Measurements from ENCODE around the gene SHE. TPM values are rescaled to one million over a fixed set of nuclear protein-coding genes. Genes with fewer than 3 reads are reported as not detected.

SHE gene
- total RNA-seq (8.2 TPM), polyA plus RNA-seq (ENCODE audit: insufficient read depth in 1 of 8, insufficient read length in 8 of 8, low replicate concordance in 1 of 8) (10 to 100 TPM in 1 of 8 donors, 1 to 10 TPM in 7; 7.3 to 10.4 (median 8.5) TPM)
- long read RNA-seq, donor 1: 0 reads
- long read RNA-seq, donor 2: 0 reads
- long read RNA-seq, donor 3, full-length matches to known transcripts: 3 of 3 reads
- long read RNA-seq, donor 3, partial matches to known transcripts: 0 of 3 reads
- long read RNA-seq, donor 3, other reads (novel, unspliced or antisense): 0 of 3 reads
- long read RNA-seq, donor 4: 0 reads
- long read RNA-seq, donor 5, full-length matches to known transcripts: 1 of 8 reads
- long read RNA-seq, donor 5, partial matches to known transcripts: 7 of 8 reads
- long read RNA-seq, donor 5, other reads (novel, unspliced or antisense): 0 of 8 reads
- long read RNA-seq, donor 6, full-length matches to known transcripts: 2 of 2 reads
- long read RNA-seq, donor 6, partial matches to known transcripts: 0 of 2 reads
- long read RNA-seq, donor 6, other reads (novel, unspliced or antisense): 0 of 2 reads
- long read RNA-seq, donor 7, full-length matches to known transcripts: 2 of 2 reads
- long read RNA-seq, donor 7, partial matches to known transcripts: 0 of 2 reads
- long read RNA-seq, donor 7, other reads (novel, unspliced or antisense): 0 of 2 reads
- long read RNA-seq, donor 8: 0 reads
- long read RNA-seq, donor 9, full-length matches to known transcripts: 2 of 2 reads
- long read RNA-seq, donor 9, partial matches to known transcripts: 0 of 2 reads
- long read RNA-seq, donor 9, other reads (novel, unspliced or antisense): 0 of 2 reads
- long read RNA-seq, donor 10, full-length matches to known transcripts: 1 of 9 reads
- long read RNA-seq, donor 10, partial matches to known transcripts: 8 of 9 reads
- long read RNA-seq, donor 10, other reads (novel, unspliced or antisense): 0 of 9 reads
- long read RNA-seq, donor 11: 0 reads

- H3K4me3 ChIP-seq (ENCODE audit: low read length): peak within 1 kb of the TSS; percentile 34
- H3K27me3 ChIP-seq (ENCODE audit: control insufficient read depth, insufficient read depth, low read length): peaks cover 59% of the 10 kb centered on the region
- H3K9me3 ChIP-seq (replicated peaks; ENCODE audit: control insufficient read depth, low read depth, low read length): peaks cover 5% of the 10 kb centered on the region
- H3K36me3 ChIP-seq (ENCODE audit: control insufficient read depth, insufficient read depth, low read length): no peaks in the 10 kb centered on the region
- H3K27ac ChIP-seq (ENCODE audit: low read length): peak within 1 kb of the TSS; percentile 72
- DNase-seq: peak; percentile 39
- H3K4me1 ChIP-seq (ENCODE audit: control insufficient read depth, insufficient read depth, low read length): peaks cover 2% of the 10 kb centered on the region
- WGBS (ENCODE audit: insufficient coverage): under 1% methylated on average over 87 of the region's 90 CpGs
These were observed at the start of gene SHE, which contains the start of gene TDRD10 for GRCh38 chr1:154502066-154502743. TSS of gene SHE (minus strand) at chr1:154502412. CDS start at chr1:154502026, 386 bp downstream. TSS of gene TDRD10 (plus strand) at chr1:154502219. CDS start at chr1:154506904, 4,685 bp downstream.

GRCh38 chr1:154551474-154551873 lies 49.3 kb upstream of the SHE start:
- H3K36me3 ChIP-seq (ENCODE audit: control insufficient read depth, insufficient read depth, low read length): peaks cover 67% of the 10 kb centered on the region

DNA sequence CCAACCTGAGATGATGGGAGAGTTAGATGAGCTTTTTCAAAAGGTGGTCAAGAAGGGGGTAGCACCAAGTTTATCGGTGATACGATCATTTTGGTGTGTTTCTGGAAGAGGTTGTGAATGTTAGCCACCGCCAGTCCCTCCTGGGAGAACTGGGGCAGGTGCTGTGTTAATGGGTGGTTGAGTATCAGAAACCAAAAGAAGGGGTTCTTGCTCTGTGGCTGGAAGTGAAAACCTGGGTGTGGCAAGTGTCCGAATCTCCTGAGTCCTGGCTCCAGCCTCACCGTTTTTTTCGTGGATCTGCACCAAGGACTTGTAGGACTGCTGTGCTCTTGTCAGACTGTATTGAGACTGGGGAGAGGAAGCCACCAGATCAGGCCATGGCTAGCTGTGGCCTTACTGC lies 48.4 kb upstream of the SHE start:
- 64% methylated on average over 6 of the region's 6 CpGs for WGBS (ENCODE audit: insufficient coverage)
- peaks cover 65% of the 10 kb centered on the region for H3K36me3 ChIP-seq (ENCODE audit: control insufficient read depth, insufficient read depth, low read length)

More at GRCh38 chr1:154551474-154551873, 49.3 kb upstream of the SHE start:
- H3K27ac ChIP-seq (ENCODE audit: low read length): no peak overlapping the region
- no peak overlapping the region for H3K4me3 ChIP-seq (ENCODE audit: low read length)
- 100% methylated on average over 3 of the region's 4 CpGs for WGBS (ENCODE audit: insufficient coverage)
- no peak for DNase-seq
- H3K9me3 ChIP-seq (replicated peaks; ENCODE audit: control insufficient read depth, low read depth, low read length): no peaks in the 10 kb centered on the region
- H3K4me1 ChIP-seq (ENCODE audit: control insufficient read depth, insufficient read depth, low read length): peaks cover 9% of the 10 kb centered on the region
- H3K27me3 ChIP-seq (ENCODE audit: control insufficient read depth, insufficient read depth, low read length): no peaks in the 10 kb centered on the region

DNA sequence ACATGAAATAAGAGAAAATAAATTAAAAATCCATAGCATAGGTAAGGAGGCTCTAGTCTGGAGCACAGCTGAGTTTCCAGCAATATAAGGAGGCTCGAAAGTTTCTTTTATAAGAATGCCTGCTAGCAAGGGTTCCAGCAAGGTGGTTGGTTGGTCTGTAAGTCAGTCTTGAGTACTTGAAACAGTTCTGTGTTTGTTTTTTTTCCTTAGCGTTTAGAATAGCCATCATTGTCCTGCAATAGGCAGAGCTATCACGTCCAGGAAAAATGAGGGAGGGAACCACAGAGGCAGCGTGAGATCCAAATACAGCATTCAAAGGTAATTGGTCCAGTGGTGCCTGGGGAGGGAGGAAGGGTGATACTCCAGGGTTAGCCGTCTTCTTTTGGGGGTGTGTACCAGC lies 47.9 kb upstream of the SHE start:
- no peaks in the 10 kb centered on the region for H3K4me1 ChIP-seq (ENCODE audit: control insufficient read depth, insufficient read depth, low read length)
- H3K36me3 ChIP-seq (ENCODE audit: control insufficient read depth, insufficient read depth, low read length): peaks cover 59% of the 10 kb centered on the region
- WGBS (ENCODE audit: insufficient coverage): 69% methylated on average over 4 of the region's 5 CpGs
- H3K27ac ChIP-seq (ENCODE audit: low read length): no peak overlapping the region
- DNase-seq: no peak
- H3K27me3 ChIP-seq (ENCODE audit: control insufficient read depth, insufficient read depth, low read length): no peaks in the 10 kb centered on the region
- H3K9me3 ChIP-seq (replicated peaks; ENCODE audit: control insufficient read depth, low read depth, low read length): no peaks in the 10 kb centered on the region
- no peak overlapping the region for H3K4me3 ChIP-seq (ENCODE audit: low read length)

More for the DNA sequence above, 48.4 kb upstream of the SHE start:
- no peak for DNase-seq
- Histone ChIP-seq H3K27me3 (ENCODE audit: control insufficient read depth, insufficient read depth, low read length) (no peaks in the 10 kb centered on the region), H3K4me1 (ENCODE audit: control insufficient read depth, insufficient read depth, low read length) (peaks cover under 1% of the 10 kb centered on the region), H3K9me3 (replicated peaks; ENCODE audit: control insufficient read depth, low read depth, low read length) (no peaks in the 10 kb centered on the region), H3K27ac (ENCODE audit: low read length) (no peak overlapping the region), H3K4me3 (ENCODE audit: low read length) (no peak overlapping the region)

GRCh38 chr1:154549202-154549770 lies 47.1 kb upstream of the SHE start:
- Histone ChIP-seq H3K9me3 (replicated peaks; ENCODE audit: control insufficient read depth, low read depth, low read length) (no peaks in the 10 kb centered on the region), H3K4me3 (ENCODE audit: low read length) (no peak overlapping the region), H3K27ac (ENCODE audit: low read length) (no peak overlapping the region), H3K4me1 (ENCODE audit: control insufficient read depth, insufficient read depth, low read length) (no peaks in the 10 kb centered on the region), H3K36me3 (ENCODE audit: control insufficient read depth, insufficient read depth, low read length) (peaks cover 51% of the 10 kb centered on the region), H3K27me3 (ENCODE audit: control insufficient read depth, insufficient read depth, low read length) (no peaks in the 10 kb centered on the region)
- no peak for DNase-seq
- 100% methylated on average over 1 of the region's 3 CpGs for WGBS (ENCODE audit: insufficient coverage)

DNA sequence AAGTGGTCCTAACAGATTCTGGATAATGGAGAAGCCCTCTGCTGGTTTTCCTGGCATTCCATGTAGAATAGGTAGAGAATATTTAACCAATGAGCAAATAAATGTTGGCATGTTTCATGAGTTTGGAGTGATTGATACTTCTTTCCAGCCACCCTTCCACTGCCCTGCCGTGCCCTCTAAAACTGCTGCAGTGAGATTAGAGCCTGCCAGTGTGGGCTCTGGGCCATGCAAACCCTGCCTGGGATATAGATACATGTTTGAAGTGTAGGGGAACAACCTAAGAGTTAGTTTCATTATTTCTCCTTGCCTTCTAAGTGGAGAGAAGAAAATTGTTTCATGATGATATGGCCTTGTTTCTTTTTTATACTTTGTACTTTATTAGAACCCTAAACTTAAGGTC lies 45.8 kb upstream of the SHE start:
- no CpG with 5 or more reads among the region's 1 CpG for WGBS (ENCODE audit: insufficient coverage)
- no peak overlapping the region for H3K27ac ChIP-seq (ENCODE audit: low read length)
- peaks cover 40% of the 10 kb centered on the region for H3K36me3 ChIP-seq (ENCODE audit: control insufficient read depth, insufficient read depth, low read length)
- H3K4me3 ChIP-seq (ENCODE audit: low read length): no peak overlapping the region
- H3K27me3 ChIP-seq (ENCODE audit: control insufficient read depth, insufficient read depth, low read length): no peaks in the 10 kb centered on the region
- no peaks in the 10 kb centered on the region for H3K4me1 ChIP-seq (ENCODE audit: control insufficient read depth, insufficient read depth, low read length)
- DNase-seq: no peak
- H3K9me3 ChIP-seq (replicated peaks; ENCODE audit: control insufficient read depth, low read depth, low read length): no peaks in the 10 kb centered on the region

DNA sequence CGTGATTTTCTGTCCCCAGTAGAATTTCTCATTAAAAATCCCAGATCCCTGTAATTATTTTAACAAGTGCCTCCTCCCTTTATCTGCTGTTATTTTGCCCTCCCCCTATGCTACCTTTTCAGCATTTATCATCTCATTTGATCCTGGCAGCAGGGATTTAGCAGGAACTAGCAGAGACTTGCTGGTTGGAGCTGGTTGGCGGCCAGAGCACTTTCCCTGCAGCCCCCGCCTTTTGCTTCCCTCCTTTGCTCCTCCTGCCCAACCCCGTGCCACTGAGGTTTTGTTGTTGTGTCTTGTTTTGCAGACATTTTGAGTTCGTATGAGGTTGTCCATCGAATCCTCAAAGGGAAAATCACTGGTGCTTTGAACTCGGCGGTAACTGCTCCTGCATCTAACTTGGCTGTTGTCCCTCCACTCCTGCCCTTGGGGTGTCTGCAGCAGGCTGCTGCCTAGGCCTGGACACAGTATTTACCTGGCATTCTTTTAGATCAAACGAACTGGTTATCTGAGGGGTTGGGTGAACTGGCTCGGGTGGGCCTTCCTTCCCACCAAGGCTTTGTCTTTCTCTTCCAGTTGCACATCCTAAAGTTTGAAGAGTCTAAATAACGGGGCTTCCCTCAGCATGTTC lies 45.0 kb upstream of the SHE start:
- no peak overlapping the region for H3K4me3 ChIP-seq (ENCODE audit: low read length)
- H3K9me3 ChIP-seq (replicated peaks; ENCODE audit: control insufficient read depth, low read depth, low read length): no peaks in the 10 kb centered on the region
- WGBS (ENCODE audit: insufficient coverage): 47% methylated on average over 8 of the region's 11 CpGs
- no peak overlapping the region for H3K27ac ChIP-seq (ENCODE audit: low read length)
- H3K4me1 ChIP-seq (ENCODE audit: control insufficient read depth, insufficient read depth, low read length): no peaks in the 10 kb centered on the region
- no peaks in the 10 kb centered on the region for H3K27me3 ChIP-seq (ENCODE audit: control insufficient read depth, insufficient read depth, low read length)
- no peak for DNase-seq
- peaks cover 32% of the 10 kb centered on the region for H3K36me3 ChIP-seq (ENCODE audit: control insufficient read depth, insufficient read depth, low read length)

DNA sequence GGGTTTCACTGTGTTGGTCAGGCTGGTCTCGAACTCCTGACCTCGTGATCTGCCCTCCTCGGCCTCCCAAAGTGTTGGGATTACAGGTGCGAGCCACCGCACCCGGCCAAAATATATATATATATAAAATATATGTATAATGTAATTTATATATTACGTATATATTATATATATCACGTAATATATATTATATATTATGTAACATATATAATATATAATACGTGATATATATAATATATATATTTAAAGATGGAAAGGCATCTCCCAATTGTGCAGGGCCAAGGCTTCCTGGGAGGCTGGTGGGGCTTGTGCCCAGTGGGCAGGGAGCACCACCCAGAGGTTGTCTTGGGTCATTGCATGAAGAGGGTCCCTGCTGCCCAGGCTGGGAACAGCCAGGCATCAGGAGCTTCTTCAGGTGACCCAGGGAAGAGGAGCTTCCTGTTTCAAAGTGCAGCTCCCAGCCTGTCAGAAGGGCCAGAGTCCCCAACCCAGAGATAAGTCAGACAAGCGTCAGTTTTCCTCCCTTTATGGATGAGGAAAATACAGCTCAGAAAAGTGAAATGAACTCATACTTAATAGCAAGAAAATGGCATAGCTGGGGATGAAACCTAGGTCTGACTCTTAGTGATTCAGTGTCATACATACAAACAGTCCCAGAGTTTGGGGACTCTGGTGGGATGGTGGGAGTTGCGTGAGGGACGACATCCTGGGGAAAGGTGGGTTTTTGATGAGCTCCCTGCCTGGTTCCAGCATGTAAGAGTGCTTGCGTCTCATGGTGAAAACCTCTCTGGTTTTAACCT lies 44.3 kb upstream of the SHE start:
- peaks cover 25% of the 10 kb centered on the region for H3K36me3 ChIP-seq (ENCODE audit: control insufficient read depth, insufficient read depth, low read length)
- WGBS (ENCODE audit: insufficient coverage): 40% methylated on average over 1 of the region's 13 CpGs
- peaks cover 4% of the 10 kb centered on the region for H3K27me3 ChIP-seq (ENCODE audit: control insufficient read depth, insufficient read depth, low read length)
- DNase-seq: no peak
- no peaks in the 10 kb centered on the region for H3K9me3 ChIP-seq (replicated peaks; ENCODE audit: control insufficient read depth, low read depth, low read length)
- no peak overlapping the region for H3K4me3 ChIP-seq (ENCODE audit: low read length)
- no peak overlapping the region for H3K27ac ChIP-seq (ENCODE audit: low read length)
- H3K4me1 ChIP-seq (ENCODE audit: control insufficient read depth, insufficient read depth, low read length): no peaks in the 10 kb centered on the region

- 31% methylated on average over 6 of the region's 6 CpGs for WGBS (ENCODE audit: insufficient coverage)
- Histone ChIP-seq H3K27me3 (ENCODE audit: control insufficient read depth, insufficient read depth, low read length) (peaks cover 15% of the 10 kb centered on the region), H3K4me3 (ENCODE audit: low read length) (no peak overlapping the region), H3K9me3 (replicated peaks; ENCODE audit: control insufficient read depth, low read depth, low read length) (no peaks in the 10 kb centered on the region), H3K27ac (ENCODE audit: low read length) (no peak overlapping the region), H3K36me3 (ENCODE audit: control insufficient read depth, insufficient read depth, low read length) (no peaks in the 10 kb centered on the region), H3K4me1 (ENCODE audit: control insufficient read depth, insufficient read depth, low read length) (no peaks in the 10 kb centered on the region)
- DNase-seq: no peak
These were observed 39.0 kb upstream of the SHE start for GRCh38 chr1:154541231-154541630.

Data from muscle of leg (tissue), 16 donors.